Sigmoid colon (tissue), 7 donors: ENCODE data around the gene GP1BB. TPM values are rescaled to one million over a fixed set of nuclear protein-coding genes. Genes with fewer than 3 reads are reported as not detected.

ENCODE experiments used
- DNase-seq: peaks from one replicate; pipeline ENCODE4 v3.0.0-alpha.2; 2019
- H3K27ac ChIP-seq, 4 donors: fragments of 200-600 bp; sonication (generic); one replicate each; pipeline ENCODE4 v1.5.1; 2016 to 2019; ENCODE audit warnings: mild to moderate bottlenecking in 1 of 4
- H3K27me3 ChIP-seq, 3 donors: fragments of 200-600 bp; sonication (generic); one replicate each; pipeline ENCODE4 v1.5.1; 2019; ENCODE audit warnings: mild to moderate bottlenecking in 1 of 3
- H3K36me3 ChIP-seq, 4 donors: fragments of 200-600 bp; sonication (generic); one replicate each; pipeline ENCODE4 v1.5.1; 2016 to 2019
- H3K4me1 ChIP-seq, 4 donors: fragments of 200-600 bp; sonication (generic); one replicate each; pipeline ENCODE4 v1.5.1; 2017 to 2019
- H3K4me3 ChIP-seq, 4 donors: fragments of 200-600 bp; sonication (generic); one replicate each; pipeline ENCODE4 v1.5.1; 2017 to 2019; ENCODE audit warnings: mild to moderate bottlenecking in 2 of 4, moderate library complexity in 1 of 4
- H3K9me3 ChIP-seq, 4 donors: fragments of 200-600 bp in 3 of 4; sonication (generic) in 3 of 4; one replicate each; pipeline versions ENCODE4 v1.5.1 to v1.6.1; 2013 to 2019
- CTCF ChIP-seq, 4 experiments: fragments of 450-650 bp in 3 of 4; fragments of 200-600 bp in 1 of 4; IDR thresholded peaks; one replicate each; pipeline ENCODE4 v1.5.1; 2016 to 2019; ENCODE audit warnings: antibody characterized with exemption in 4 of 4, mild to moderate bottlenecking in 3 of 4, moderate library complexity in 2 of 4
- EP300 ChIP-seq, 4 donors: sonication (generic); formaldehyde crosslinking; IDR thresholded peaks; one replicate each; pipeline ENCODE4 v1.6.1; 2017; ENCODE audit warnings: antibody characterized with exemption in 4 of 4
- POLR2A ChIP-seq, 2 donors: fragments of 450-650 bp; IDR thresholded peaks; one replicate each; pipeline ENCODE4 v1.6.1; 2016; ENCODE audit warnings: antibody characterized with exemption in 2 of 2, mild to moderate bottlenecking in 2 of 2, moderate library complexity in 2 of 2
- POLR2AphosphoS5 ChIP-seq, 4 donors: sonication (generic); formaldehyde crosslinking; IDR thresholded peaks; one replicate each; pipeline ENCODE4 v1.6.1; 2017; ENCODE audit warnings: antibody characterized with exemption in 4 of 4
- WGBS, 2 donors: extraction: QIAGEN DNeasy Blood & Tissue Kit; methylation state at CpG; one replicate each; pipeline ENCODE4 v1.1.7; 2013; 5-methylcytosine and 5-hydroxymethylcytosine counted together
- intact Hi-C: fragments of 100-400 bp; cut with DNase I; formaldehyde crosslinking; loops from one replicate; pipeline ENCODE4 v1.15.1; 2023
- polyA plus RNA-seq, 3 donors: library from polyadenylated mRNA; stranded (reverse); fragments of 200-250 nt; gene quantifications; one replicate each; pipeline ENCODE4 v1.2.3, GENCODE V29; 2013
- total RNA-seq, 4 donors: library from RNA; depleted of rRNA; stranded (reverse); fragments of >200 nt; gene quantifications; one replicate each; pipeline ENCODE4 v1.1.0, GENCODE V29; 2016
- donor health status: healthy with polysubstance abuse.
- donor health status: Bipolar disorder and iron deficiency.
- donor health status: healthy.

The GP1BB gene
- total and polyA plus RNA-seq, 7 donors = 1.1 to 2.9 (median 1.9) TPM; not detected in 2

- WGBS, 2 donors = 71 to 85% methylated on average over 11 of the region's 11 CpGs
- Histone ChIP-seq H3K36me3 (no peaks in the 10 kb centered on the region), H3K4me1 (peaks cover 0 to 4% (median 0%) of the 10 kb centered on the region in 4 donors), H3K9me3 (no peaks in the 10 kb centered on the region), H3K4me3 (no peak overlapping the region), H3K27me3 (peaks cover 0 to 25% (median 7%) of the 10 kb centered on the region in 3 donors), H3K27ac (no peak overlapping the region)
- intact Hi-C loops = no loop called here
- TF ChIP-seq POLR2A (IDR thresholded peaks at IDR 0.05) (no peak), POLR2AphosphoS5 (IDR thresholded peaks at IDR 0.05) (no peak), CTCF (IDR thresholded peaks at IDR 0.05) (no peak), EP300 (IDR thresholded peaks at IDR 0.05) (no peak)
- no peak for DNase-seq
These were observed 42.2 kb upstream of the GP1BB start for GRCh38 chr22:19680911-19681862.

GRCh38 chr22:19681863-19682245 lies 41.5 kb upstream of the GP1BB start:
- intact Hi-C loops = no loop called here
- peaks cover 0 to 4% (median 0%) of the 10 kb centered on the region in 4 donors for H3K4me1 ChIP-seq

DNA sequence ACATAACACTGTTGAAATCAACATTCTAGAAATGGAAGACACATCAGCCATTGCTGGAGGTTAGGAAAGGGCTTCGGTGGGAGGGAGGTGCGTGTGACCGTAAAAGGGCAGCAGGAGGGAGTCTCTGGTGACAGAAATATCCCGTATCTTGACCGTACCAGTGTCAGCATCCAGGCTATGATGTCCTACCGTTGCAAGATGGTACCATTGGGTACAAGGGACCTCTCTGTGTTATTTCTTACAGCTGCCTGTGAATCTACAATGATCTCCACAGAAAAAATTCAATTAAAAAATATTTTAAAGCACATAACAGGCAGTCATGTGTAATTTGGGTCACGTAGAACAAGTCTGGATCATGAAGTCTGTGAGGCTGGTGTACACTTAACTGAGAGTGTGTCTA lies 36.4 kb upstream of the GP1BB start:
- H3K4me1 ChIP-seq = peaks cover 0 to 3% (median 0%) of the 10 kb centered on the region in 4 donors
- peaks cover 0 to 8% (median 0%) of the 10 kb centered on the region in 3 donors for H3K27me3 ChIP-seq
- no peak overlapping the region for H3K4me3 ChIP-seq
- no peaks in the 10 kb centered on the region for H3K36me3 ChIP-seq
- TF ChIP-seq EP300 (IDR thresholded peaks at IDR 0.05) (no peak), CTCF (IDR thresholded peaks at IDR 0.05) (no peak), POLR2AphosphoS5 (IDR thresholded peaks at IDR 0.05) (no peak), POLR2A (IDR thresholded peaks at IDR 0.05) (no peak)
- no peak for DNase-seq
- no peaks in the 10 kb centered on the region for H3K9me3 ChIP-seq
- whole genome bisulfite sequencing, 2 donors = 85 to 89% methylated on average over 7 of the region's 7 CpGs
- intact Hi-C loops = no loop called here
- no peak overlapping the region for H3K27ac ChIP-seq

More at GRCh38 chr22:19681863-19682245, 41.5 kb upstream of the GP1BB start:
- TF ChIP-seq EP300 (IDR thresholded peaks at IDR 0.05) (no peak), CTCF (IDR thresholded peaks at IDR 0.05) (no peak), POLR2AphosphoS5 (IDR thresholded peaks at IDR 0.05) (no peak), POLR2A (IDR thresholded peaks at IDR 0.05) (no peak)
- peaks cover 0 to 25% (median 7%) of the 10 kb centered on the region in 3 donors for H3K27me3 ChIP-seq
- H3K27ac ChIP-seq = no peak overlapping the region
- no peak for DNase-seq
- H3K9me3 ChIP-seq = no peaks in the 10 kb centered on the region
- no peaks in the 10 kb centered on the region for H3K36me3 ChIP-seq
- H3K4me3 ChIP-seq = no peak overlapping the region
- WGBS, 2 donors = 85 to 92% methylated on average over 6 of the region's 6 CpGs

DNA sequence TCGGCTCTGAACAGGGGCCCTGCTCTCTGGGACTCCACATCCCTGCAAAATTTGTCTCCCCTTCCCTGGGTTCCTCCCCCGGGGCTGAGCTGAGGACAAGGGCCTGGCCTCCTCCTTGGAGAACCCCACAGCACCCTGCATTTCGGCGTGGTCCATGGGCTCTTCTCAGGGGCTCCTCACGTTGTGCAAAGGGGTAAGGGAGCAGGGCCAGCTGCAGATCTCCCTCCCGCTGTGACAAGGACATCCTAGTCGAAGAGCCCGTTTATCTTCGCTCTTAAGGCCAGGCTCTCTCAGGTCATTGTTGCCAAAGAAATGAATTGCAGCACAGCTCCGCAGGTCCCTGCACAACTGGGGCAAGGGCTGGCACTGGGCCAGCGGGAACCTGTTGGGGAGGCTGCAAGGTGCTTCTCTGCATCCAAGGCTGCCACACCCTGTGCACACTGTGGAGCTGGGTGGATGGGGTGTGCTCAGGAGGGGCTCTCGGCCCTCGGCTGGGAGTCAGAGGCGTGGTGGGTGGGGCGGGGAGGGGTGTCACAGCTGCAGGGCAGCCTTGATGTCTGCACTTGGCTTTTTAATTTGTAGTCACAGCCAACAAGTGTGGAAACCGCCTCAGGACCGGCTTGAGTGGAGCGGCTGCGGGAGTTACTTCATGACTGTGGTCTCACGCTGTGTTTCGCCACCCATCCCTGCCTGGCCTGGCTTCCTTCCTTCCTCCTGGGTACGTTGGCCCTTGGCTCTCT lies 35.6 kb upstream of the GP1BB start:
- Histone ChIP-seq H3K27me3 (peaks cover 0 to 8% (median 0%) of the 10 kb centered on the region in 3 donors), H3K4me1 (peaks cover 0 to 4% (median 0%) of the 10 kb centered on the region in 4 donors), H3K36me3 (no peaks in the 10 kb centered on the region), H3K27ac (no peak overlapping the region), H3K9me3 (no peaks in the 10 kb centered on the region), H3K4me3 (no peak overlapping the region)
- intact Hi-C loops = no loop called here
- TF ChIP-seq POLR2AphosphoS5 (IDR thresholded peaks at IDR 0.05) (no peak), CTCF (IDR thresholded peaks at IDR 0.05) (no peak), POLR2A (IDR thresholded peaks at IDR 0.05) (no peak), EP300 (IDR thresholded peaks at IDR 0.05) (no peak)
- WGBS, 2 donors = 23 to 64% methylated on average over 22 of the region's 22 CpGs
- no peak for DNase-seq
